Thyroid gland (tissue), 4 donors: ENCODE data around the gene ANKLE1. TPM values are rescaled to one million over a fixed set of nuclear protein-coding genes. Genes with fewer than 3 reads are reported as not detected.

ENCODE experiments used
- DNase-seq, 2 donors: peaks; one replicate each; pipeline ENCODE4 v3.0.0-alpha.2; 2019
- H3K27ac ChIP-seq, 3 donors: fragments of 200-600 bp; sonication (generic); 1 replicate in 2 of 3; 2 replicates in 1 of 3; pipeline ENCODE4 v1.5.1; 2016 to 2019; ENCODE audit warnings: mild to moderate bottlenecking in 1 of 3, moderate library complexity in 1 of 3
- H3K27me3 ChIP-seq: fragments of 200-600 bp; sonication (generic); one replicate; pipeline ENCODE4 v1.5.1; 2019
- H3K36me3 ChIP-seq, 2 donors: fragments of 200-600 bp; sonication (generic); one replicate each; pipeline ENCODE4 v1.5.1; 2016 to 2019
- H3K4me1 ChIP-seq, 2 donors: fragments of 200-600 bp; sonication (generic); one replicate each; pipeline ENCODE4 v1.5.1; 2017 to 2019
- H3K4me3 ChIP-seq, 3 donors: fragments of 200-600 bp; sonication (generic); replicated peaks in 1 of 3; 1 replicate in 2 of 3; 2 replicates in 1 of 3; pipeline ENCODE4 v1.5.1; 2016; ENCODE audit warnings: mild to moderate bottlenecking in 1 of 3
- H3K9me3 ChIP-seq: fragments of 200-600 bp; sonication (generic); one replicate; pipeline ENCODE4 v1.5.1; 2017
- CTCF ChIP-seq, 6 experiments: fragments of 200-600 bp in 3 of 6; fragments of 450-650 bp in 3 of 6; sonication (generic) in 3 of 6; IDR thresholded peaks; one replicate each; pipeline ENCODE4 v1.5.1; 2016 to 2019; ENCODE audit warnings: antibody characterized with exemption in 6 of 6, mild to moderate bottlenecking in 2 of 6, inconsistent platforms in 1 of 6, moderate library complexity in 1 of 6
- POLR2A ChIP-seq, 2 donors: fragments of 450-650 bp; IDR thresholded peaks; one replicate each; pipeline ENCODE4 v1.6.1; 2017; ENCODE audit warnings: antibody characterized with exemption in 2 of 2, mild to moderate bottlenecking in 2 of 2, moderate library complexity in 1 of 2
- WGBS, 2 donors: methylation state at CpG; one replicate each; pipeline ENCODE4 v1.1.5; 2017; 5-methylcytosine and 5-hydroxymethylcytosine counted together
- intact Hi-C: fragments of 100-400 bp; cut with DNase I; formaldehyde crosslinking; loops from one replicate; pipeline ENCODE4 v1.15.1; 2023
- total RNA-seq, 4 donors: library from RNA; depleted of rRNA; stranded (reverse); fragments of >200 nt; gene quantifications; one replicate each; pipeline ENCODE4 v1.2.3, GENCODE V29; 2016

ANKLE1 gene
- total RNA-seq, 4 donors from 2014 or later = 0.11 to 0.40 (median 0.27) TPM

GRCh38 chr19:17320435-17320834, 38.7 kb downstream of the ANKLE1 start:
- 80 to 100% methylated on average over 3 to 11 of the region's 11 CpGs for WGBS, 2 donors

GRCh38 chr19:17321655-17322489, 40.2 kb downstream of the ANKLE1 start:
- TF ChIP-seq POLR2A (IDR thresholded peaks at IDR 0.05) = no peak
- no peak for TF ChIP-seq CTCF (IDR thresholded peaks at IDR 0.05)
- Histone ChIP-seq H3K36me3 (peaks cover 15 to 31% of the 10 kb centered on the region in 2 donors), H3K27me3 (no peaks in the 10 kb centered on the region), H3K9me3 (no peaks in the 10 kb centered on the region), H3K4me1 (no peaks in the 10 kb centered on the region), H3K4me3 (no peak overlapping the region), H3K27ac (no peak overlapping the region)
- 86 to 97% methylated on average over 10 to 12 of the region's 19 CpGs for WGBS, 2 donors
- no peak for DNase-seq
- intact Hi-C loops = no loop called here

More at GRCh38 chr19:17320435-17320834, 38.7 kb downstream of the ANKLE1 start:
- H3K4me3 ChIP-seq = no peak overlapping the region
- no peaks in the 10 kb centered on the region for H3K4me1 ChIP-seq
- no peak for DNase-seq
- no peaks in the 10 kb centered on the region for H3K9me3 ChIP-seq
- H3K27me3 ChIP-seq = no peaks in the 10 kb centered on the region
- H3K36me3 ChIP-seq = peaks cover 22 to 42% of the 10 kb centered on the region in 2 donors
- no peak overlapping the region for H3K27ac ChIP-seq
- TF ChIP-seq CTCF (IDR thresholded peaks at IDR 0.05) (no peak), POLR2A (IDR thresholded peaks at IDR 0.05) (no peak)
- intact Hi-C loops = no loop called here

GRCh38 chr19:17322854-17323253, 41.2 kb downstream of the ANKLE1 start:
- H3K36me3 ChIP-seq = peaks cover 15 to 30% of the 10 kb centered on the region in 2 donors
- H3K4me1 ChIP-seq = peaks cover under 1 to 7% of the 10 kb centered on the region in 2 donors
- H3K27ac ChIP-seq = no peak overlapping the region
- intact Hi-C loops = no loop called here
- DNase-seq = no peak
- H3K9me3 ChIP-seq = no peaks in the 10 kb centered on the region
- 71 to 79% methylated on average over 5 to 8 of the region's 10 CpGs for WGBS, 2 donors
- no peak overlapping the region for H3K4me3 ChIP-seq
- no peaks in the 10 kb centered on the region for H3K27me3 ChIP-seq
- TF ChIP-seq POLR2A (IDR thresholded peaks at IDR 0.05) (no peak), CTCF (IDR thresholded peaks at IDR 0.05) (no peak)

GRCh38 chr19:17323300-17323963, 41.7 kb downstream of the ANKLE1 start:
- no peak for DNase-seq
- Histone ChIP-seq H3K27me3 (no peaks in the 10 kb centered on the region), H3K27ac (no peak overlapping the region), H3K9me3 (no peaks in the 10 kb centered on the region), H3K4me3 (no peak overlapping the region), H3K4me1 (peaks cover 6 to 13% of the 10 kb centered on the region in 2 donors), H3K36me3 (peaks cover 15 to 30% of the 10 kb centered on the region in 2 donors)
- 61 to 72% methylated on average over 32 to 40 of the region's 56 CpGs for WGBS, 2 donors
- TF ChIP-seq POLR2A (IDR thresholded peaks at IDR 0.05) (no peak), CTCF (IDR thresholded peaks at IDR 0.05) (no peak)
- intact Hi-C loops = no loop called here

GRCh38 chr19:17323964-17324332, 42.2 kb downstream of the ANKLE1 start:
- intact Hi-C loops = no loop called here
- no peak overlapping the region for H3K4me3 ChIP-seq
- WGBS, 2 donors = 50 to 80% methylated on average over 1 of the region's 7 CpGs
- H3K9me3 ChIP-seq = no peaks in the 10 kb centered on the region
- peaks cover 15 to 29% of the 10 kb centered on the region in 2 donors for H3K36me3 ChIP-seq
- no peak for TF ChIP-seq CTCF (IDR thresholded peaks at IDR 0.05)
- TF ChIP-seq POLR2A (IDR thresholded peaks at IDR 0.05) = no peak
- no peak for DNase-seq
- no peak overlapping the region for H3K27ac ChIP-seq
- no peaks in the 10 kb centered on the region for H3K27me3 ChIP-seq
- H3K4me1 ChIP-seq = peaks cover 8 to 18% of the 10 kb centered on the region in 2 donors
